ENCODE results near the gene TENT5C.

TENT5C gene

DNA sequence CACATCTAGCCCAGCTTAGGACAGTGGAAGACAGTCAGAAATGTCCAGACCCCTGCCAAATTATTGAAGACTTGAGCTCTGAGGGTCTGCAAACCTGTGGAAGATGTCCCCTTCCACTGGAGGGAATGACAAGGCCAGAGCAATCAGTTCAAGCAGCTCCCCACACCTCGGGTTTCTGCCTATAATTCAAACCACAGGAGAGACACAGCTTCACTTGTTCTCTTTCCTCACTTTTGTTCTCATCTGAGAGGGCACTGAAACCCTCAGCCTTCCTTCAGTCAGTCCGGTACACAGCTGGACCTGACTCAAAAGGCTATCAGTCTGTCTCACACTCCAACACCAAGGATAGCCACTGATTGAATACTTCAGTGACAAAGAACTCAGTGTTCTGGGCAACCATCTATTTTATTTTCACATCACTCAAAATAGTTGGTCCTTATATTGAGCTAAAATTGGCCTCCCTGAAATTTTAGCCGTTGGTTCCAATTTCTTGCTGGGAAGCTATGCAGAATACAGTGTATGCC, 70.1 kb downstream of the TENT5C start:
- no peak overlapping the region for H3K4me3 ChIP-seq (ENCODE audit: low read depth, low read length)
- TF ChIP-seq, protein P1, sequence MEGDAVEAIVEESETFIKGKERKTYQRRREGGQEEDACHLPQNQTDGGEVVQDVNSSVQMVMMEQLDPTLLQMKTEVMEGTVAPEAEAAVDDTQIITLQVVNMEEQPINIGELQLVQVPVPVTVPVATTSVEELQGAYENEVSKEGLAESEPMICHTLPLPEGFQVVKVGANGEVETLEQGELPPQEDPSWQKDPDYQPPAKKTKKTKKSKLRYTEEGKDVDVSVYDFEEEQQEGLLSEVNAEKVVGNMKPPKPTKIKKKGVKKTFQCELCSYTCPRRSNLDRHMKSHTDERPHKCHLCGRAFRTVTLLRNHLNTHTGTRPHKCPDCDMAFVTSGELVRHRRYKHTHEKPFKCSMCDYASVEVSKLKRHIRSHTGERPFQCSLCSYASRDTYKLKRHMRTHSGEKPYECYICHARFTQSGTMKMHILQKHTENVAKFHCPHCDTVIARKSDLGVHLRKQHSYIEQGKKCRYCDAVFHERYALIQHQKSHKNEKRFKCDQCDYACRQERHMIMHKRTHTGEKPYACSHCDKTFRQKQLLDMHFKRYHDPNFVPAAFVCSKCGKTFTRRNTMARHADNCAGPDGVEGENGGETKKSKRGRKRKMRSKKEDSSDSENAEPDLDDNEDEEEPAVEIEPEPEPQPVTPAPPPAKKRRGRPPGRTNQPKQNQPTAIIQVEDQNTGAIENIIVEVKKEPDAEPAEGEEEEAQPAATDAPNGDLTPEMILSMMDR (IDR thresholded peaks at IDR 0.05; ENCODE audit: low read depth, low read length): no peak

DNA sequence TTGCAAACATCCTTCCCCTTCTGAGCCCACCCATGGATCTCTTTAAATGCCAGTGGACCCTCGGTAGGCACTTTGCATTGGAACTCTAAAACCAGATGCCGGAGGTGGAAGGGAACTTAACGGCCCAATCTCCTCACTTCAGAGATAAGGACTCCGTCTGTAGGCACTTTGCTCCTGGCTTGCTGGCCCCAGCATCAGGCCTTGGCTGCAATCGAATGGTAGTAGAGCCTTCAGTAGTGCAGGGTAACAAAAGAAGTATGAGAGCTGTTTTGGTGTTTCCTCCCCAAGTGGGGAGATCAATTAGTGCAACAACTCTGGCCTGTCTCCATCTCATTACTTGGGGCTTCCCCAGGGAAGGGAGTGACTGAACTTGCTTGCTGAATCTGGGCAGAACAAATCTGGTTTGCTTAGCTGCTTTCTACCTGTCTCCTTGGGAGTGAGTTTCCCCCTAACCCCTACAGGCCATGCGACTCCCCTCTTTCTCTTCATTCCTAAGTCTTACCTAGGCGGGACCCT, 70.8 kb downstream of the TENT5C start:
- TF ChIP-seq, protein P1 (IDR thresholded peaks at IDR 0.05; ENCODE audit: low read depth, low read length): no peak
- no peak overlapping the region for H3K4me3 ChIP-seq (ENCODE audit: low read depth, low read length)
